HG02678 (cell line): ENCODE measurements around the gene IGLL5.

Source experiments
- ATAC-seq: cut with Tn5 transposase; IDR thresholded peaks from one replicate; pipeline ENCODE4 v1.9.1; 2021; ENCODE audit warnings: mild to moderate bottlenecking, moderate library complexity; ENCODE audit not compliant: unreplicated experiment

The IGLL5 gene

GRCh38 chr22:22858559-22858937 lies 29.1 kb upstream of the IGLL5 start:
- no peak for ATAC-seq

DNA sequence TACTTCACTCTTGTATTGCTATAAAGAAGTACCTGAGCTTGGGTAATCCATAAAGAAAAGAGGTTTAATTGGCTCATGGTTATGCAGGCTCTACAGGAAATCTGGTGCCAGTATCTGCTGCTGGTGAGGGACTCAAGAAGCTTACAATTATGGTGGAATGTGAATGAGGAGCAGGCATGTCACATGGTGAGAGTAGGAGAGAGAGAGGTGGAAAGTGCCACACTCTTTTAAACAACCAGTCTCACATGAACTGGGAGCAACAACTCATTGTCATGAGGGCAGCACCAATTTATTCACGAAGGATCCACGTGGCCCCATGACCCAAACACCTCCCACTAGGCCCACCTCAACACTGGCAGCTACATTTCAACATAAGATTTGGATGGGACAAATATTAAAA lies 24.6 kb upstream of the IGLL5 start:
- ATAC-seq: no peak

GRCh38 chr22:22865311-22866072 lies 22.1 kb upstream of the IGLL5 start:
- peak; percentile 88 for ATAC-seq

GRCh38 chr22:22866381-22867111 lies 21.1 kb upstream of the IGLL5 start:
- no peak for ATAC-seq

DNA sequence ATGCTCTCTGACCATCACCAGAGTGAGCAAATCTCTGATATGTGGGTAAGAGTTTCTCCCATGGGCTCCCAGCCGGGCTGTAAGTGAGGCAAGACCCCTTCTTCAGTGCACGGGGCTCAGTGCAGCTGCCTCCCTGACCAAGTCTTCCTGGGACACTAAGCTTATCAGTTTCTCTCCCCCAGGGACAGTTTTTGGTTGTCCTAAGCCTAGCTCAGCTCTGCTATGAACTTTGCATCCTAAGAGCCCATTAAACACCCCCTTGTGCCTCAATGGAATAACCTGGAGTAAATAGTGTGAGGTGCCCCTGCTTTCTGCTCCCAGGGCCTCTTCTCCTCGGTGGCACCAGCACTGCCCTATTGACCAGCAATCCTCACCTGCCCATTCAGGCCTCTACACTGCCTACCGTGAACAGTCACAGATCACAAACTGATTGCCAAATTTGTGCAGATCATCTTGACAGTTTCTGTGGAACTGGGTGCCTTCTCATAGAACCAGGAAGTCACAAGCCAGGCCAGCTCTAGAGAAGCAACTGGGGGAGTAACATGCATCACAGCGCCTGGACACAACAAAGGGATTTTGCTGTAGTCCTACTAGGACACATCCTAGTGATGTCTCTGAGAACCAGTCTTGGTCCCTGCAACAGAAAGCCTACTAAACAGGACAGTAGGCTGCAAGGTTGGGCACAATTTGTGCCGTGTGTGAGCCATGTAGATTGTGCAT lies 19.5 kb upstream of the IGLL5 start:
- no peak for ATAC-seq

- no peak for ATAC-seq
Measured at GRCh38 chr22:22870577-22871404, 16.8 kb upstream of the IGLL5 start.

DNA sequence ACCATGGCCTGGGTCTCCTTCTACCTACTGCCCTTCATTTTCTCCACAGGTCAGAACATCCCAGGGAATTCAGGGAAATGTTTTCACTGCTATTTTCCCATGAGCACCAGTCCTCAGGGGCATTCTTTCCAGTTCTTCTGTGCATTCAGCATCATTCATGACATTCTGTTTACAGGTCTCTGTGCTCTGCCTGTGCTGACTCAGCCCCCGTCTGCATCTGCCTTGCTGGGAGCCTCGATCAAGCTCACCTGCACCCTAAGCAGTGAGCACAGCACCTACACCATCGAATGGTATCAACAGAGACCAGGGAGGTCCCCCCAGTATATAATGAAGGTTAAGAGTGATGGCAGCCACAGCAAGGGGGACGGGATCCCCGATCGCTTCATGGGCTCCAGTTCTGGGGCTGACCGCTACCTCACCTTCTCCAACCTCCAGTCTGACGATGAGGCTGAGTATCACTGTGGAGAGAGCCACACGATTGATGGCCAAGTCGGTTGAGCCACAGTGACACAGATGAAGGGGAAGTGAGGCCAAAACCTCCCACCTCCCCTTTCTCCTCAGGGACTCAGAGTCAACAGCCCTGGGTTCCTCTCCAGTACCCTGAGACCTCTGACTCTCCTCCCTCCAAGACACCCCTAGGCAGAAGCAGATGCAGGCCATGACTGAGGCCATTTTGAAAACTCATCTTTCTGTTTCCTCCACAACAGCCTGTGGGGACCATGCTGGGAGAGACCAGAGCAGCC lies 15.9 kb upstream of the IGLL5 start:
- ATAC-seq: no peak

DNA sequence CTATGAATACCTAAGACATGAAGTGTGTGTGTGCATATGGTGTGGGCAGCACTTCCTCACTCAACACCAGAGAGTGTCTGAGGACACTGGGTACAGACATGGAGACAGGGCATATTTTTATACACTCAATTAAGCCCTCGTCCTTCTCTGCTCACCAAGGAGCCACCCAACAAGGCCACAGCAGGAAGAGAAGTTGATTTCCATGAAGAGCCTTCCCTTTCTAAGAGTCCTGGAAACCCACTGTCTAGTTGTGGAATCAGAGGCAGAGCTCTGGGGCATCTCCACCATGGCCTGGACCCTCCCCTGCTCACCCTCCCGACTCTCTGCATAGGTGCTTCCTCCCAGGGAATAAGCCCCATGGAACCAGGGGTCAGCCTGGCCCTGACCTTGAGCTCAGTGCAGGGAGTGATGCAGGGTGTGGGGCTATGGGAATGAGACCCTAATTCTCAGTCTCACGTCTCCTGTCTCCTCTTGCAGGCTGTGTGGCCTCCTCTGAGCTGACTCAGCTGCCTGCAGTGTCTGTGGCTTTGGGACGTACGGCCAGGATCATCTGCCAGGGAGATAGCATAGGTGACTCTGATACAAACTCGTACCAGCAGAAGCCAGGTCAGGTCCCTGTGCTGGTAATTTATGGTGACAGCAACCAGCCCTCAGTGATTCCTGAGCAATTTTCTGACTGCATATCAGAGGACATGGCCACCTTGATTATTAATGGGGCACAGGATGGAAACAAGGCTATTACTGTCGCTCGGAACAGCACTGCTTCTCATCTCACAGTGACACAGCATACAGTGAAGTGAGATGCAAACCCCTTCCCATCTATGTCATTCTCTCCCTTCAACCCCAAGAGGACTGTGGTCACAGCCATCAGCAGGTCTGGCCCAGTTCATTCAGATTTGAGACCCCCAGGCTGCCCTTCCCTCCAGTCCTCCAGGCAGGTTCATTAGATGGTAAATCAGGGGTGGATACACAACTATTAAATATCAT lies 14.6 kb upstream of the IGLL5 start:
- ATAC-seq: no peak

- no peak for ATAC-seq
Measured at GRCh38 chr22:22877523-22878210, 9.9 kb upstream of the IGLL5 start.

GRCh38 chr22:22878211-22878570 lies 9.4 kb upstream of the IGLL5 start:
- no peak for ATAC-seq

DNA sequence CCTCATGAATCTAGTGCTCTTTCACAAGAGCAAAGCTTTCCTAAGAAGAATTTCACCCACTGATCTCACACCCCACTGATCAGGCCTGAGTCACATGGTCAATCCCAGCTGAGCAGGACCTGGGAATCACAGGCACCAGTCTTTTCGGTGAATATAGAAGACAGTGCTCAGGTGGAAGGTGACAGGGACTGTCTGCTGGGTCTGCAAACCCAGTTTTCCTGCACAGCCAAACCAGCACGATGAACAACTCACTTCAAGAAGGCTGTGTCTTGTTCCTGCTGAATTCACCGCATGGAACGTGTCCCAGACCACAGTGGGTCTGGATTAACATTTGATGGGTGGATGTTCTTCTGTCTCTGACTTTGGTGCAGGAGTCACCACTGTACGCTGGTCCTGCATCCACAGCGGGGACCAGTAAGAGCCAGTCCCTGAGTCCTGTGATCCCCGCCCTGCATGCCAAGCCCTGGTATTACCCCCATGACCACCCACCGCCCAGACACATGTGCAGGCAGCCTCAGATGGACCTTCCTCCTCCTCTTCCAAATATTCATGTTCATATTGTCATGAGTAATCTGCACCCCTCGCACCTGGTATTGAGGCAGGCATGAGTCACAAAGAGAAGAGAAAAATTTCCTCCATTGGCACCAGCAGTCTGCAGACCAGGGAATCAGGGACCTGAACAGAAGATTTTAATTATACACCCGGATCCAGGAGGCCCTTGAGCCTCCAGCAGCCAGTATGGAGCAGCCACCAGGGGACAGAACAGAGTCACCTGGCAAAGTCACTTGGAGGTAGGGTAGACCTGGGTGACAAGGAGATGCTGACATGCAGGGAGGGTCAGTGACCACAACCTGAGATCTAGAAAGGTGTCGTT lies 8.6 kb upstream of the IGLL5 start:
- no peak for ATAC-seq

- ATAC-seq: no peak
Measured at GRCh38 chr22:22879675-22880155, 7.9 kb upstream of the IGLL5 start.

DNA sequence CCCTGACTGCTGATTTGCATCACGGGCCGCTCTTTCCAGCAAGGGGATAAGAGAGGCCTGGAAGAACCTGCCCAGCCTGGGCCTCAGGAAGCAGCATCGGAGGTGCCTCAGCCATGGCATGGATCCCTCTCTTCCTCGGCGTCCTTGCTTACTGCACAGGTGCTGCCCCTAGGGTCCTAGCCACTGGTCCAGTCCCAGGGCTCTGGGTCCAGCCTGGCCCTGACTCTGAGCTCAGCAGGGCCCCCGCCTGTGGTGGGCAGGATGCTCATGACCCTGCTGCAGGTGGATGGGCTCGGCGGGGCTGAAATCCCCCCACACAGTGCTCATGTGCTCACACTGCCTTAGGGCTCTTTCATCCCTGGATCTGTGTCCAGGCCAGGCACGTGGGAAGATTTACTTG lies 7.0 kb upstream of the IGLL5 start:
- ATAC-seq: no peak

DNA sequence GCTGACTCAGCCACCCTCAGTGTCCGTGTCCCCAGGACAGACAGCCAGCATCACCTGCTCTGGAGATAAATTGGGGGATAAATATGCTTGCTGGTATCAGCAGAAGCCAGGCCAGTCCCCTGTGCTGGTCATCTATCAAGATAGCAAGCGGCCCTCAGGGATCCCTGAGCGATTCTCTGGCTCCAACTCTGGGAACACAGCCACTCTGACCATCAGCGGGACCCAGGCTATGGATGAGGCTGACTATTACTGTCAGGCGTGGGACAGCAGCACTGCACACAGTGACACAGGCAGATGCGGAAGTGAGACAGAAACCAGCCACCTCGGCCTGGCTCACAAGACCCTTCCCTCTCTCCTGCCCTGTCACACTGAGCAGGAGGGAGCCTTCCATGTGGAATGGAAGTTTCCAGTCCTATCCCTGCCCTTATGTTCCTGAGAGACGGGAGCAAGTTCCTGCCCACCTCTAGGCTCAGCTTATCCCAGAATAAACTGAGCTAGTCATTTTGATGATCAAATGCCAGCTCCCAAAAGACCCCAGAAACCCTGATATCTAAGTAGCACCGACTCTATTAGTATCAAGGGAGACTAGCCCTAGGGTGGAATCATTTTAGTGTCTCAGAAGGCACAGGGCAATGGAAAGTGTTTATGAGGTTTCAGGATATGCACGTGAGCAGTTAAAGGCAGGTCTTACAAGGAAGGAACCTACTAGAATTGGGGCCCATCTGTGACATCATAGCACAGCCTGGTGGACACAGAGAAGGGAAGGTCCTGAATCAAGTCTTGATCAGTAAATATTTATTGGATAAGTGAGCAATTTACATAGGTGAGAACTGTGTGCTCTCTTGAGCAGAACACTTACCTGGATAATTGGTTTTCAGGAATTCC lies 6.3 kb upstream of the IGLL5 start:
- no peak for ATAC-seq

DNA sequence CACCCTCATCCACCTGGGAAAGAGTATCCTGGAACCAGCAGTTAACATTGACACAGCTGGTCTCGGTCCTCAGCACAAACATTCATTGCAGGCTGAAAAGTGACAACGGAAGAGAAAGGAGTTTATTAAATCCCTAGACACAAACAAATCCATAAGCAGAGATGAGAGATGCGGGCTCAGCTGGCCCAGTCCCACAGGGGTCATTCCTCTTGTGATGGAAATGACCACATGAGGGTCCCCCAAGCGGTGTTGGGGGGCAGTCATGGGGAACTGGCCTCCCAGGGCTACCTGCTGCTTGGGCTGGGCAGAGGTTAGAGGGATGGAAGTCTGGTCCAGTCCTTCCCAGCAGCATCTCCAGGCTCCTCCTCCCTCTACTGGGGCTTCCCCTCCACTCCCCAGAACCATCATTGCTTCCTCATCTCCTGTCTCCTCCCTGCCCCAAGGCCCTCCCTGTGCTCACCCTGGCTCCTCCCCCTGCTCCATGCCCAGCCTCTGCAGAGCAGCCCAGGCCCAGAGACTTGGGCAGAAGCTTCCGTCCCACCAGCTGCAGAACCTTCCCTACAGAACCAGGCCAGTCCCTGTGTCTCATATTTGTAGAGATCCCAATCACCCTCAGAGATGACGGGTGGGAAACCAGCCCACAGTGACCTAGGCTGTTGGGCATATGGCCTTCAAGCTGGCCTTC lies 5.4 kb upstream of the IGLL5 start:
- no peak for ATAC-seq
